Upper lobe of left lung (tissue), 6 donors: ENCODE data around the gene ADAM12. TPM values are rescaled to one million over a fixed set of nuclear protein-coding genes. Genes with fewer than 3 reads are reported as not detected.

Experiments used
- ATAC-seq, 2 donors: fragments of 200-7000 bp; cut with Tn5 transposase; one replicate each; pipeline ENCODE4 v1.9.1; 2022; ENCODE audit warnings: mild to moderate bottlenecking in 2 of 2, moderate library complexity in 2 of 2; ENCODE audit not compliant: low FRiP score in 2 of 2
- DNase-seq, 2 donors: peaks; one replicate each; pipeline ENCODE4 v3.0.0-alpha.2; 2019 to 2020
- H3K27ac ChIP-seq, 4 donors: fragments of 200-600 bp; sonication (generic); one replicate each; pipeline ENCODE4 v1.5.1; 2016 to 2019
- H3K27me3 ChIP-seq, 4 donors: fragments of 200-600 bp; sonication (generic); one replicate each; pipeline ENCODE4 v1.5.1; 2017 to 2019
- H3K36me3 ChIP-seq, 4 donors: fragments of 200-600 bp; sonication (generic); one replicate each; pipeline ENCODE4 v1.5.1; 2016 to 2019
- H3K4me1 ChIP-seq, 4 donors: fragments of 200-600 bp; sonication (generic); one replicate each; pipeline ENCODE4 v1.5.1; 2018 to 2019
- H3K4me3 ChIP-seq, 4 donors: fragments of 200-600 bp; sonication (generic); one replicate each; pipeline ENCODE4 v1.5.1; 2017 to 2019; ENCODE audit warnings: mild to moderate bottlenecking in 2 of 4, moderate library complexity in 1 of 4
- H3K9me3 ChIP-seq, 4 donors: fragments of 200-600 bp; sonication (generic); one replicate each; pipeline ENCODE4 v1.5.1; 2018 to 2019
- EP300 ChIP-seq, 4 donors: sonication (generic); formaldehyde crosslinking; IDR thresholded peaks; one replicate each; pipeline ENCODE4 v1.5.1; 2017; ENCODE audit warnings: antibody characterized with exemption in 4 of 4, control low read depth in 2 of 4
- POLR2A ChIP-seq, 4 donors: fragments of 450-650 bp; IDR thresholded peaks; one replicate each; pipeline ENCODE4 v1.5.1; 2016 to 2017; ENCODE audit warnings: antibody characterized with exemption in 4 of 4, mild to moderate bottlenecking in 2 of 4
- POLR2AphosphoS5 ChIP-seq, 2 donors: sonication (generic); formaldehyde crosslinking; IDR thresholded peaks; one replicate each; pipeline ENCODE4 v1.5.1; 2017; ENCODE audit warnings: antibody characterized with exemption in 2 of 2
- WGBS, 2 donors: methylation state at CpG; one replicate each; pipeline ENCODE4 v1.1.5; 2017 to 2018; 5-methylcytosine and 5-hydroxymethylcytosine counted together
- total RNA-seq, 6 donors: library from RNA; depleted of rRNA in 4 of 6; stranded (reverse); fragments of >200 nt in 4 of 6; gene quantifications; one replicate each; pipeline versions ENCODE4 v1.1.0 to v1.2.1, GENCODE V29; 2016 to 2021
- TF ChIP-seq, protein P1 (sequence below), 6 experiments: fragments of 450-650 bp in 4 of 6; fragments of 200-600 bp in 2 of 6; sonication (generic) in 2 of 6; IDR thresholded peaks; one replicate each; pipeline ENCODE4 v1.5.1; 2016 to 2019; ENCODE audit warnings: antibody characterized with exemption in 6 of 6
- donor health status: DM: no; HTN: no; CAD: no; lungs with moderate emphysema.
- donor health status: DM: no; HTN: yes; CAD: no; lungs with severe emphysema.

Gene ADAM12
- total RNA-seq, 6 donors from 2014 or later = 0.44 to 3.7 (median 0.82) TPM

DNA sequence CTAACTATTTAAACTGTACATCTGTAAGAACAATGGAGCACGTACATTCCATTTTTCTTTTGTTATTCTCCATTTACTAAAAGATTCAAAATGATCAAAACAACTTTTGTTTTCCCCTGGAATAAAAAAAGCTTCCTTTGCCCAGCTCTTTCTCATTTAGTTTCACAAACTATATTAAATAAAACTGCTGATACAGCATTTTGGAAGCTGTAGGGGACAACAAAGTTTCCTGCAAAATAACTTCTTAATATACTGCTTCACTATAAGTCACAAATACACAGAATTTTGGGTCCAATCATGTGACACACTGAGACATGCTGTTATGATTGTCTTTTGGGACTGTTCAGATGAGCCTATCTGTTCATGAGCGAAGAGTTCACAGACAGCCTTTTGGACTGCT, 222.4 kb downstream of the ADAM12 start:
- H3K9me3 ChIP-seq = no peaks in the 10 kb centered on the region
- WGBS, 2 donors = 86 to 90% methylated on average over 2 of the region's 2 CpGs
- DNase-seq (no peak), ATAC-seq (no peak)
- no peak overlapping the region for H3K4me3 ChIP-seq
- no peaks in the 10 kb centered on the region for H3K36me3 ChIP-seq
- no peak overlapping the region for H3K27ac ChIP-seq
- no peaks in the 10 kb centered on the region for H3K27me3 ChIP-seq
- no peak for TF ChIP-seq POLR2A (IDR thresholded peaks at IDR 0.05)
- no peak for TF ChIP-seq POLR2AphosphoS5 (IDR thresholded peaks at IDR 0.05)
- TF ChIP-seq, protein P1, sequence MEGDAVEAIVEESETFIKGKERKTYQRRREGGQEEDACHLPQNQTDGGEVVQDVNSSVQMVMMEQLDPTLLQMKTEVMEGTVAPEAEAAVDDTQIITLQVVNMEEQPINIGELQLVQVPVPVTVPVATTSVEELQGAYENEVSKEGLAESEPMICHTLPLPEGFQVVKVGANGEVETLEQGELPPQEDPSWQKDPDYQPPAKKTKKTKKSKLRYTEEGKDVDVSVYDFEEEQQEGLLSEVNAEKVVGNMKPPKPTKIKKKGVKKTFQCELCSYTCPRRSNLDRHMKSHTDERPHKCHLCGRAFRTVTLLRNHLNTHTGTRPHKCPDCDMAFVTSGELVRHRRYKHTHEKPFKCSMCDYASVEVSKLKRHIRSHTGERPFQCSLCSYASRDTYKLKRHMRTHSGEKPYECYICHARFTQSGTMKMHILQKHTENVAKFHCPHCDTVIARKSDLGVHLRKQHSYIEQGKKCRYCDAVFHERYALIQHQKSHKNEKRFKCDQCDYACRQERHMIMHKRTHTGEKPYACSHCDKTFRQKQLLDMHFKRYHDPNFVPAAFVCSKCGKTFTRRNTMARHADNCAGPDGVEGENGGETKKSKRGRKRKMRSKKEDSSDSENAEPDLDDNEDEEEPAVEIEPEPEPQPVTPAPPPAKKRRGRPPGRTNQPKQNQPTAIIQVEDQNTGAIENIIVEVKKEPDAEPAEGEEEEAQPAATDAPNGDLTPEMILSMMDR (IDR thresholded peaks at IDR 0.05) = no peak
- TF ChIP-seq EP300 (IDR thresholded peaks at IDR 0.05) = no peak
- H3K4me1 ChIP-seq = no peaks in the 10 kb centered on the region

- Histone ChIP-seq H3K4me1 (no peaks in the 10 kb centered on the region), H3K36me3 (no peaks in the 10 kb centered on the region), H3K9me3 (no peaks in the 10 kb centered on the region), H3K27ac (no peak overlapping the region), H3K27me3 (no peaks in the 10 kb centered on the region), H3K4me3 (no peak overlapping the region)
- DNase-seq (no peak), ATAC-seq (no peak)
- TF ChIP-seq, protein P1 (IDR thresholded peaks at IDR 0.05) = no peak
- TF ChIP-seq EP300 (IDR thresholded peaks at IDR 0.05) = no peak
- no peak for TF ChIP-seq POLR2A (IDR thresholded peaks at IDR 0.05)
- TF ChIP-seq POLR2AphosphoS5 (IDR thresholded peaks at IDR 0.05) = no peak
- 82 to 89% methylated on average over 4 of the region's 4 CpGs for WGBS, 2 donors
Measured at GRCh38 chr10:126163506-126163905, 224.8 kb downstream of the ADAM12 start.

DNA sequence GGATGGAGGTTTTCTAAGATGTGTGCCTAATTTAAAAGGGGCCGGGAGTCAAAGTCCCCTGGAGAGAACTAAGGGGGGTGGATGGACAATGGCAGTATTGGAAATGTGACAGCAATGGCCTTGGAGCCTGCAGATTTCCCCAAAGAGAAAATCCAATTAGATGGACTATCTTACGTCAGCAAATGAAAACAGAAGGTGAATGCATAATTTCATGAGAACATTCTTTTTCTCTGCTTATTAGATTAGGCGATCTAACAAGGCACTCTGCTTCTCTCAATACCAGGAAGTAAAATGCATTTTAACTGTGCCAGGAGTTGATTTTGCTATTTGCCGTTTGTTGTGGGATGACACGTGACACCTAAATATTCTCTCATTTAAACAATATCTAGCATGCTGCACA, 226.6 kb downstream of the ADAM12 start:
- Histone ChIP-seq H3K4me1 (no peaks in the 10 kb centered on the region), H3K4me3 (no peak overlapping the region), H3K27ac (no peak overlapping the region), H3K36me3 (no peaks in the 10 kb centered on the region), H3K27me3 (no peaks in the 10 kb centered on the region), H3K9me3 (no peaks in the 10 kb centered on the region)
- ATAC-seq = no peak
- DNase-seq = no peak
- 64 to 68% methylated on average over 5 of the region's 5 CpGs for WGBS, 2 donors
- no peak for TF ChIP-seq POLR2AphosphoS5 (IDR thresholded peaks at IDR 0.05)
- TF ChIP-seq EP300 (IDR thresholded peaks at IDR 0.05) = no peak
- no peak for TF ChIP-seq POLR2A (IDR thresholded peaks at IDR 0.05)
- TF ChIP-seq, protein P1 (IDR thresholded peaks at IDR 0.05) = no peak

GRCh38 chr10:126160971-126161630, 227.2 kb downstream of the ADAM12 start:
- Histone ChIP-seq H3K4me1 (no peaks in the 10 kb centered on the region), H3K36me3 (no peaks in the 10 kb centered on the region), H3K27ac (no peak overlapping the region), H3K27me3 (no peaks in the 10 kb centered on the region), H3K9me3 (no peaks in the 10 kb centered on the region), H3K4me3 (no peak overlapping the region)
- 85 to 90% methylated on average over 10 of the region's 10 CpGs for WGBS, 2 donors
- ATAC-seq (no peak), DNase-seq (no peak)
- TF ChIP-seq POLR2AphosphoS5 (IDR thresholded peaks at IDR 0.05) = no peak
- TF ChIP-seq EP300 (IDR thresholded peaks at IDR 0.05) = no peak
- no peak for TF ChIP-seq POLR2A (IDR thresholded peaks at IDR 0.05)
- TF ChIP-seq, protein P1 (IDR thresholded peaks at IDR 0.05) = no peak

- TF ChIP-seq, protein P1 (IDR thresholded peaks at IDR 0.05) = no peak
- TF ChIP-seq POLR2AphosphoS5 (IDR thresholded peaks at IDR 0.05) = no peak
- no peak for TF ChIP-seq POLR2A (IDR thresholded peaks at IDR 0.05)
- TF ChIP-seq EP300 (IDR thresholded peaks at IDR 0.05) = no peak
- WGBS, 2 donors = 68 to 69% methylated on average over 5 of the region's 5 CpGs
- DNase-seq = no peak
Measured at GRCh38 chr10:126160571-126160970, 227.7 kb downstream of the ADAM12 start.

More at GRCh38 chr10:126160571-126160970, 227.7 kb downstream of the ADAM12 start:
- H3K36me3 ChIP-seq = no peaks in the 10 kb centered on the region
- no peak overlapping the region for H3K27ac ChIP-seq
- H3K27me3 ChIP-seq = no peaks in the 10 kb centered on the region
- ATAC-seq = no peak
- H3K4me3 ChIP-seq = no peak overlapping the region
- no peaks in the 10 kb centered on the region for H3K4me1 ChIP-seq
- no peaks in the 10 kb centered on the region for H3K9me3 ChIP-seq
